WI38 (cell line): ENCODE data around the gene SAMD13.

ENCODE experiments used
- H3K4me3 ChIP-seq: 2 replicates; pipeline ENCODE4 v1.5.1; 2011; ENCODE audit warnings: low read depth, mild to moderate bottlenecking, control low read depth, low read length
- CTCF ChIP-seq: IDR thresholded peaks from 2 replicates; pipeline ENCODE4 v1.5.1; 2012; ENCODE audit warnings: low read depth, mild to moderate bottlenecking, control low read depth, low read length

SAMD13 gene

GRCh38 chr1:84259989-84260388 lies 41.5 kb upstream of the SAMD13 start:
- H3K4me3 ChIP-seq = no peak overlapping the region
- TF ChIP-seq CTCF = no peak

GRCh38 chr1:84260852-84261518 lies 40.5 kb upstream of the SAMD13 start:
- no peak overlapping the region for H3K4me3 ChIP-seq
- TF ChIP-seq CTCF = no peak

- no peak overlapping the region for H3K4me3 ChIP-seq
- no peak for TF ChIP-seq CTCF
These were observed 36.5 kb upstream of the SAMD13 start for GRCh38 chr1:84264961-84265360.

GRCh38 chr1:84265867-84266266 lies 35.6 kb upstream of the SAMD13 start:
- TF ChIP-seq CTCF = no peak

GRCh38 chr1:84266748-84267147 lies 34.8 kb upstream of the SAMD13 start:
- TF ChIP-seq CTCF = no peak
- H3K4me3 ChIP-seq = no peak overlapping the region

More at GRCh38 chr1:84265867-84266266, 35.6 kb upstream of the SAMD13 start:
- no peak overlapping the region for H3K4me3 ChIP-seq

- no peak overlapping the region for H3K4me3 ChIP-seq
- no peak for TF ChIP-seq CTCF
These were observed 34.0 kb upstream of the SAMD13 start for GRCh38 chr1:84267476-84267875.

GRCh38 chr1:84268346-84268745 lies 33.2 kb upstream of the SAMD13 start:
- no peak for TF ChIP-seq CTCF
- no peak overlapping the region for H3K4me3 ChIP-seq
